GM10847 (cell line): ENCODE results near the gene NABP1.

Source experiments
- POLR2A ChIP-seq: IDR thresholded peaks from 2 replicates; pipeline ENCODE4 v1.6.1; 2011; ENCODE audit not compliant: insufficient read length; ENCODE audit errors: extremely low read depth

The NABP1 gene

DNA sequence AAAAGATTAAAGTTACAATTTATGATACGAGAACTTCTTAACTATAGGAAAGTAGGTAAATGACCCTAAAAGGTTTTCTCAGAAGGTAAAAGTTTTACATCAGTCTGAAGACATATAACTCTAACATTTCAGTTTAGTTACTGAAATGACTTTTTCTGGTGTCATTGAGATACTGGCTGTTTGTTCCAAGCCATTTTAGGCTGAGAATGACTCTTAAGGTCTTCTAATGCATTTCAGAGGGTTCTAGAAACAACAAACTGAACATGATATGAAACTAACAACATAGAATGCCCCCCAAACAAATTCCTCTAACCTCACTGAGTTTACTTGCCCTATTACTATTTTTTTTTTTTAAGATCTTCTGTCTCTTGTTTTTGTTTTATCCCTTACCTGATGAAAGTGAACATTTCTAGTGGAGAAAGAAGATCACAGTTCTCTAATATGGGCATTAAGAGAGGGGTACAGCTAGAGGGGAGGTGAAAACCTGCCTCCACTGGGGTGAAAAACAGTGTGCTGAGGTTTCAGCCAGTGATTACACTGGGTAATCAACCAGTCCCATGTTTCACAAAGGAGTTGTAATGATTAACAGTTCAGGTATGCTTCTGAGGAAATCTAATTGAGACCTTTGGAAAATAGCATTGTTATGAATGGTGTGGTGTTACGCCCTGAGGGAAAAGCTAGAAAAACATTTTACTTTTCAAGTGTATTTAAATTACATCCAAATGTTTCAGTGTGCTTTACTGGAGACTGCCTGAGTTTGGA lies 11.2 kb downstream of the NABP1 start:
- no peak for TF ChIP-seq POLR2A

DNA sequence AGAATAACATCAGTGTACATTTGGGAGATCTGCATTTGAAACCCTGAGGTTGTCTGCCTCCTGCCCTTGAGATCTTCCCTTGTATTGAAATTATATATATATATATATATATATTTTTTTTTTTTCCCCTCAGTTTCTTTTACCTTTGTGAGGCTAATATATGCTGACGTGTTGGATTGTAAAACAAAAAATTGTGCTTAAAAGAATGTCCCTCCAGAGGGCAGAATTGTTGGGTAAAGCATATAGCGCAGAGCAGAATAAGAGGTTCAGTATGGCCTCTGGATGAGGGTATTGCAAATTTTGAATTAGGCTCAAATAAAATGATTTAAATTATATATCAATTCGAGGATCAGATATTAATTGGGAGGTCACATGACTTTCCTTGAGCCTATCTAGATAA lies 12.4 kb downstream of the NABP1 start:
- TF ChIP-seq POLR2A: no peak

DNA sequence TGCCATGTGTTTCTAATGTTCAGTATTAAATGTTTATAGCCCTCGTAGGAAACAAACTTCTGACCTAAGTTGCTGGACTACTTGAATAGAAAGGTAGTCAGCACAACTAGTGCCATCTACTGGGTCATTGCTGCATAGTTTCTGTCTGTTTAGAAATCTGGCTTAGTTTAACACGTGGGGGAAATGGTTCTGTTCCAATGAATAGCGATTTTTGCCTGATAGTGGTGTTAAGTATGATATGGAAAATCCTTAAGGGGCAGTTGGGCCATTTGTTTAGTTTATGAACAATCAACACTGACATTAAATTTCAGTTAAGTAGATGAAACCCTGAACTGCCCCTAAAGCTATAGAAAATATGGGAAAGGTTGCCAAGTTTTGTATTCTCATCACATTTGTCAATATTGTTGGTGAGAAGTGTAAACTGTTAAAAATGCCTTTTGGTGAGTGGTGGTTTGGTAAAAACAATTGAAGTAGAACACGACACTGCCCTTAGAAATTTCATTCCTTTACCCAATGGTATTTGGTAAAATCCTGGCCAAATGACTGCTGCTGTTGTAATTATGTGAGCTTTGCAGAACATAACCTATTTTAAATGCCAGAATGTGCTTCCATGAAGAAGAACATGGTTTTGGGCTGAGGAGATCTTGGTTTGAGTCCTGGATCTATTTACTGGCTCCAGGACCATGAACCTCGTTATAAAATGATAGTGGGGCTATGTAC lies 13.2 kb downstream of the NABP1 start:
- TF ChIP-seq POLR2A: no peak

DNA sequence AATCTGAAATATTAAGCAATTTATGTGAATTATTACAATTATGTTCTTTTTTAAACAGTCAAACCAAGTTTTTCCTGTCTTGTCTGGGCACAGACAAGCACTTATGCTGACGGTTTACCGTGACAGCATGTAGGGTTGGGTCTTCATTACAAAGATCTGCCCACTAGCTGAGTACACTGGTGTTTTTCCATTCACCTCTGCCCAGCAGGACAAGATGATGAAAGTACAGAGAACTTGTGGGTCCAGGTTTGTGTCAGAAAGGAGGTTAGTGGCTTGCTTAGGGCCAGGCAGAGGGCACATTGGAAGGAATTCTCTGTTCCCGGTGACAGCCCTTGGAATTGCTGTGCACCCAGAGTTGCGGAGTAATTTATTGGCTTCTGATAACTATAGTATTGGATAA lies 14.0 kb downstream of the NABP1 start:
- no peak for TF ChIP-seq POLR2A

DNA sequence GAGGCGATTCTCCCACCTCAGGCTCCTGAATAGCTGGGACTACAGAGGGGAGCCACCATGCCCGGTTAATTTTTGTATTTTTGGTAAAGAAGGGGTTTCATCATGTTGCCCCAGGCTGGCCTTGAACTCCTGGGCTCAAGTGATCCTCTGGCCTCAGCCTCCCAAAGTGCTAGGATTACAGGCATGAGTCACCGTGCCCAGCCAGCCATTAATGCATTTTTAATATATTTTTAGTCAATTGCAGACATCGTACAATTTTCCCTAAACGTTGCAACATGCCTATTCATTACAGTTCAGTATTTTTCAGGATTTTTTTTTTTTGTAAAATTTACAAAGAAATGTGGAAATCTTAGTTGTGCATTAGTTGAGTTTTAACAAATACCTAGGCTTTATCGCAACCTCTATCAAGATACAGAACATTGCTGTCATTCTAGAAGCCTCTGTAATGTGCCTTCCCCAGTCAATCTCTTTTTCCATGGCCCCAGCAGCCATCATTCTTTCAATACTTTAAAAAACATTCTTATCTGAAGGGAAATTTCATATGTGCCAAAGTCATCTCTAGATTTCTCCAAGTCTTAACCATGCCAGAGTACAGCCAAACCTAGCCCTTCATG lies 14.7 kb downstream of the NABP1 start:
- TF ChIP-seq POLR2A: no peak

- no peak for TF ChIP-seq POLR2A
These were observed 15.2 kb downstream of the NABP1 start for GRCh38 chr2:191693166-191693565.

- TF ChIP-seq POLR2A: no peak
These were observed 15.8 kb downstream of the NABP1 start for GRCh38 chr2:191693778-191694177.

- no peak for TF ChIP-seq POLR2A
These were observed 18.1 kb downstream of the NABP1 start for GRCh38 chr2:191696001-191696400.

DNA sequence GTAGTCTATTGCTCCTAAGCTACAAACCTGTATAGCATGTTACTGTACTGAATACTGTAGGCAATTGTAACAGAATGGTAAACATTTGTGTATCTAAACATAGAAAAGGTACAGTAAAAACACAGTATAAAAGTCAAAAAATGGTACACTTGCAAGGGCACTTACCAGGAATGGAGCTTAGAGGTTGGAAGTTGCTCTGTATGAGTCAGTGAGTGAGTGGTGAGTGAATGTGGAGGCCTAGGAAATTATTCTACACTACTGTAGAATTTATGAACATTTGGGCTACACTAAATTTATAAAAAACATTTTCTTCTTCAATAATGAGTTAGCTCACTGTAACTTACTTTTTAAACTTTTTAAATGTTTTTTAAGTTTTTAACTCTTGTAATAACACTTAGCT lies 19.0 kb downstream of the NABP1 start:
- no peak for TF ChIP-seq POLR2A

DNA sequence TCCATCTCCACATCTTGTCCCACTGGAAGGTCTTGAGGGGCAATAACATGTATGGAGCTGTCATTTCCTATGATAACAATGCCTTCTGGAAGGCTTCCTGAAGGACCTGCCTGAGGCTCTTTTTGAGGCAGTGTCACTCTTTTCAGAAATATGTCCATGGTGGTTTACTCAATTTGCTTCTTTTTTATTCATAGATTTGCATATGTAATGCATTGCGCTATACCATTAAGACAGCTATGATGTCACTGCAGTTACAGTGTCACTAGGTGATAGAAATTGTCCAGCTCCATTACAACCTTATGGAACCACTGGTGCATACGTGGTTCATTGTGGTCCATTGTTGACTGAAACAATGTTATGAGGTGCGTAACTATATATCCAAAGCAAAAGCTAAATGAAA lies 19.9 kb downstream of the NABP1 start:
- TF ChIP-seq POLR2A: no peak

DNA sequence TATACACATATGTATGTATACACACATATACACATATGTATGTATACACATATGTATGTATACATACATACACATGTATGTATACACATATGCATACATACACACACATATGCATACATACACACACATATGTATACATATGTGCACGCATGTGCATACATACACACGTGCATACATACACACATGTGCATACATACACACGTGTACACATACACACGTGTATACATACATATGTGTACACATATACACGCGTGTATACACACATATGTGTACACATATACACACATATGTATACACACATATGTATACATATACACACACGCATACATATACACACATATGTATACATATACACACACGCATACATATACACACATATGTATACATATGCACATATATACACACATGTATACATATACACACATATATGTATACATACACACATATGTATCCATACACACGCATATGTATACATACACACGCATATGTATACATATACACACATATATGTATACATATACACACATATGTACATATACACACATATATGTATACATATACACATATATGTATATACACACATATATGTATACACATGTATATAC lies 21.5 kb downstream of the NABP1 start:
- TF ChIP-seq POLR2A: no peak

GRCh38 chr2:191701029-191701428 lies 23.1 kb downstream of the NABP1 start:
- no peak for TF ChIP-seq POLR2A

DNA sequence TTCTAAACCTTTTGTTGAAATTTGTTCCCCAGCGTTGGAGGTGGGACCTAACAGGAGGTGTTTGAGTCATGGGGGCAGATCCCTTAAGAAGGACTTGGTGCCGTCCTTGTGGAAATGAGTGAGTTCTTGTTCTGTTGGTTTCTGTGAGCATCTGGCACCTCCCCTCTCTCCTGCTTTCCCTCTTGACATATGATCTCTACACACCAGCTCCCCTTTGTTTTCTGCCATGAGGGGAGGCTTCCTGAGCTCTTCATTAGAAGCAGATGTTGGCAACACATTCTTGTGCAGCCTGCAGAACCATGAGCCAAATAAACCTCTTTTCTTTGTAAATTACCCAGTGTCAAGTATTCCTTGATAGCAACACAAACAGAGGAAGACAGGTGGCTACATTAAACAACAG lies 23.8 kb downstream of the NABP1 start:
- TF ChIP-seq POLR2A: no peak

- no peak for TF ChIP-seq POLR2A
These were observed 25.3 kb downstream of the NABP1 start for GRCh38 chr2:191703079-191703725.

DNA sequence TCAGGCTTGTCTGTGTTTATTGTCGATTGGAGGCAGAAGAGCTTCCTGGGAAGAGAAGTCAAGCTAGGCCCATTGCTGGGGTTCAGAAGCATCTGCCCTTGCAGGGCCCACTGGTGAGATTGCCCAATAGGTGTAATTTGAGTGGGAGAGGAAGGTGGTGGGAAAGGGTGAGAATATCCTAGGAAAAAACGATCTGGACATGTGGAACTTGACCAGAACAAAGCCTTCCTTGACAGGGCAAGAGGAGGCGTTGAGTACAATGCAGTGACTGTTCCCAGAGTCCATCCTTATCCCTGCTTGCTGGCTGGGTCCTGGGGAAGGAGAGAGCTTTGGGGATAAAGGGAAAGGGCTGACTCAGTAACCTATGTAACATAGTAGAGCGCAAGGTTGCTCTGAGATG lies 27.1 kb downstream of the NABP1 start:
- no peak for TF ChIP-seq POLR2A

DNA sequence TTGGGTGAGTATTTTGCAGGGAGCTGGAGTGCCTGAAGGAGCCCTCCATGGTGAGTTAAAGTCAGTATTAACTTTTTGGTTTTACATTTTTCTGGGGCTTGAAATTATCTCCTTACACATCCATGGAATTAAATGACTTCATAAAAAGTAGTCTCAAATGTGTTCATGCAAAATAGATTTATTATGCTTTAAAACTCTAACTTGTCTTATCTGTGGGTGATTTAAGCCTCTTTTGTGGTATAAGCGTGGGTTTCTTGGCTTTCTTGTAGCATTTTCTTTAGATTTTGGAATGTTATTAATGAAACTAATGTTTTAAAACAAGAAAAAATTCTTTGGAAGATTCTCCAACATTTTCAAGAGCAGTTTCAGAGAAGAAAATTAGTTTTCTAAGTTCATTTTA lies 27.8 kb downstream of the NABP1 start:
- no peak for TF ChIP-seq POLR2A

DNA sequence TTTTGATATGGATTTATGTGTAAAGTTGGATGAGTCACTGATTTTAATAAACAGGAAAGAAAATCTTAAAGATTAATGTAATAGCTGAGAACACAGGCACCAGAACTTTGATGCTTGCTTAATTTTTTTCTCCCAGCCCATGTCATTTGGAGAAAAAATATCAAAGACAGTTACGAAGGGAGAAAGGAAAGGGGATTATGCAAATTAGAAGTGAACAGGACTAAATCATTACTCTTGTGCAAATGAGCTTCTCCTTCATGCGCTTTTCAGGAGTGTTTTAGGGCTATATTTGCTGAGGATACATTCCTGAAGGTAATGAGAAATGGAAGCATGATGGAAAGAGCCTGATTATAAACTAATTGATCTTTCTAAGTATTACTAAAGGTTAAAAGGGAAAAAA lies 28.9 kb downstream of the NABP1 start:
- no peak for TF ChIP-seq POLR2A
